ENCODE data around the gene CXCL10.

The CXCL10 gene

DNA sequence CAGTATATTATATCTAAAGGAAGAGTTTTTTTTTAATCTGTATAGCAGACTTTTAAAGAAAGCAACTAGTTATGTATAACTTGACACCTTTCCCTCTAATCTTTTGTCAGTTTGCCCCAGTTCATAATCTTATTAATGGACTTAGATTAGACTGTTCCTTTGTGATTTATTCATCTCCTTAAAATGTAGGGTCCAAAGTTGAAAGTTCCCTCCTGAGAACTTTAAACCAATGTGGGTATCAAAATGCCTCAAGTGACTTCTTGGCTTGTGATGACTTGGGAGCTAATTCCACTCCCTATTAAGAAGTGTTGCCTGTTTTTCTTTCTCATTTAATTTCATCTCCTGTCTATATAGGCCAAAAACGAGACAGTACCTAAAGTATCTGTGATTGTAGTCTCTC is 26.2 kb downstream of the CXCL10 start:
- DNase-seq (ENCODE audit: insufficient read length, low spot score): no peak
- FAIRE-seq: no peak

DNA sequence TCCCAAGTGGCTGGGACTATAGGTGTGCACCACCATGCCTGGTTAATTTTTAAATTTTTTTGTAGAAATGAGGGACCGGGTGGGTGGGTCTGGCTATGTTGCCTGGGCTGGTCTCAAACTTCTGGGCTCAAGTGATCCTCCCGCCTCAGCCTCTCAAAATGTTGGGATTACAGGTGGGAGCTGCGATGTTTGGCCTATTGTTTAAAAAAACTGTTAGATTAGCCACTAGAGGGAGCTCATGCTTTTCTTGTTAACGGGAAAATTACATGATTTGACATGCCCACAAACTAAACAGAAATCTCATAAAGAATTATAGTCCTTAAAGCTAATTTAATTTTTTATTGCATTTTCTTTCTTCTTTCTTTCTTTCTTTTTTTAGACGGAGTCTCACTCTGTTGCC is 27.6 kb downstream of the CXCL10 start:
- FAIRE-seq (no peak), DNase-seq (ENCODE audit: insufficient read length, low spot score) (peak; percentile 23)

DNA sequence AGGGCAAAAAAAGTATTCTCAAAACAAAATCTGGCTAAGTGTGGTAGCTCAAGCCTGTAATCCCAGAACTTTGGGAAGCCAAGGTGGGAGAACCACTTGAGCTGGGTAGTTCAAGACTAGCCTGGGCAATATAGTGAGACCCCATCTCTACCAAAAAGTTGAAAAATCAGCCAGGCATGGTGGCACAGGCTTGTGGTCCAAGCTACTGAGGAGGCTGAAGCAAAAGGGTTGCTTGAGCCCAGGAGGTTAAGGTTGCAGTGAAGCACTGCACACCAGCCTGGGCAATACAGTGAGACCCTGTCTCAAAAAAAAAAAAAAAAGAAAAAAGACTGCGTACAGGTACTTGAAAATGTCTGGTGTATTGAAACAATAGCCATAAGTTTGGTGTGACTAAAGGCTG is 30.8 kb downstream of the CXCL10 start:
- FAIRE-seq (no peak), DNase-seq (ENCODE audit: insufficient read length, low spot score) (no peak)

DNA sequence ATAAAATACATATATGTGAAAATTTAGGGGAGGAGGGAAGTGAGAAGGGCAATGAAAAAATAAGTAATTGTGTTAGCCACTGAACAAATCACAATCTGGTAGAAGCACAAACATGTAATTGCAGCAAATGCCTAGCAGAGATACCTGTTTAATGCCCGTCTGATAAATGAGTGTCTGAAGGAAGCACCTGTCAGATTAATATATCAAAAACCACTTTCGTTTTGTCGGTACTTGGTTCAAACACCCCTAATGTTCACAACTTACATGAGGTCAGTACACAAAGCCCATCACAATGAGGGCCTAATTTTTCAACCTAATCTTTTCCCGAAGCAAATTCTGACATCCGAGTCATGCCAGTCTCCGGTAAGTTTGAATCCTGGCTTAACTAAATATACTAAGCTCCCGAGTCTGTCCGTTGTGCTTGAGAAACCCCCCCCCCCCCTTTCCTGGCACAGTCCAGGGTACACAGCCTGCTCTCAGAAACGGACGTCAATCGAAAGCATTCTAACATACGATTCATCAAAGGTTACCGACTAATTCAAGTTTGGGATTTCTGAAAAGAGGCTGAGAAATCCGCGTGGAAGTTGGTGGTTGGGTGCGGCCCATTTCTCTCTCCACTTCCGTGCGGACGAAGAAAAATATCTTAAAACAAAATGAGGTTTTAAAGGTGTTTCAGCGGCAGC is 33.3 kb downstream of the CXCL10 start:
- no peak for FAIRE-seq
- DNase-seq (ENCODE audit: insufficient read length, low spot score): no peak

DNA sequence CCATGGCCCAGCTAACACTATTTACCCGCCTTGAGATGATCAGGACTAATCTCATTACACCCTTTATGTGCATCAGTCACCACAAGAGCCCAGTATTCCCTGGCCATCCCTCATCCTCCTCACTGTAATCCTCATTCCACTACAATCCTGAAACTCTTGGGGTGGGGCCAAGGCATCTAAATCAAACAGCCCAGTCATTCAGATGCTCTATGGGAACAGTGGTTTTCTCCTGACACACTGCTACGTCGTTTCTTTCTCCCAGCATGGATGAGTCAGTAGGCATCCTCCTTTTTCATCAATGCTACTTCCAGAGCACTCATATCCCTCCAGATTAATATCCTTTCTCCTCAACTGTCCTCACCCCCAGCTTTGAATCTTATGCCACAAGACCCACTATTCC is 38.2 kb downstream of the CXCL10 start:
- peak; percentile 10 for DNase-seq (ENCODE audit: insufficient read length, low spot score)
- FAIRE-seq: no peak

DNA sequence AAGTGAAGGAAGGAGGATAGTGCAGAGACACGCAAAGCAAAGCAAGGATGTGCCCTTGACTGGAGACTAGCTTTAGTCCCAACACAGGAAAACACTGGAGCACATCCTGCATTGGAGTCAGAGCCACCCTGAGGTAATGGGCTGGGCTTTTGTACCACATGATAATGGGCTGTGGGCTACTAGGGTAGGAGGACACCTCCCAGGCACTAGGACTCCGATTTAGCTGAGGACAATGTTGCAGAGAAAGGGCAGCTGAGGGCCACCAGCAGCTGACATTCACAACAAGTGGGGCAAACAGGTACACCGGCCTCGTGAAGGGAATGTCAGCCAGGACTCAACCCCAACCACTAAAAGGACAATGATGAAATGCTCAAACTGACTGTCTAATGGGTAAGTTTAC is 42.7 kb downstream of the CXCL10 start:
- FAIRE-seq (no peak), DNase-seq (ENCODE audit: insufficient read length, low spot score) (no peak)

DNA sequence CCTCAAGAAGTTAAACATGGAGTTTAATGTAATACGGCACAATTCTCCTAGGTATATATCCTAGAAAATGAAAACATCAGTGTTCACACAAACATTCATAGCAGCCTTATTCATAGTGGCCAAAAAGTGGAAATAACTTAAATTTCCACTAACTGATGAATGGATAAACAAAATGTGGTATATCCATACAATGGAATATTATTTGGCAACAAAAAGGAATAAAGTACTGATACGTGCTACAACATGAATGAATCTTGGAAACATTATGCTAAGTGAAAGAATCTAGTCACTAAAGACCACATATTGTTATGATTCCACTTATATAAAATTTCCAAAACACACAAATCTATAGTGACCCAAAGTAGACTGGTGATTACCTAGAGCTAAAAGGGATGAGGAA is 47.1 kb downstream of the CXCL10 start:
- FAIRE-seq (no peak), DNase-seq (ENCODE audit: insufficient read length, low spot score) (no peak)

DNA sequence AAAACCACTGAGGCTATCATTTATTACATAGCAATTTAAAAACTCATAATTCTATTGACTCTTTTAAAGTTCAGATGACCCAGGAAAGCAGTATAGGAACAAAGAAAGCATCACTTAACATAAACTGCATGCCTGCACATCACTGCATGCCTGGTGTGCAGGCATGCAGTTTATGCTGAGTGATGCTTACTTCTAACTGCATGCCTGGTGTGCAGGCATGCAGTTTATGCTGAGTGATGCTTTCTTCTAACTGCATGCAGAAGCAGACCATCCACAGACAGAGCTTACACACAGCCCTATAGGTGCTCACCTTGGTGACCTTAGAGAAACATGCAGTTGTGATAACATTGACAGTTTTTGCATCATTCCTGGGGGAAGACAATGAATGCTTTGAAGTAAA is 49.5 kb downstream of the CXCL10 start:
- DNase-seq (ENCODE audit: insufficient read length, low spot score): no peak
- FAIRE-seq: no peak

Data from HTR-8/SVneo (cell line).